Body of pancreas (tissue), 4 donors: ENCODE data around the gene MATN1. TPM values are rescaled to one million over a fixed set of nuclear protein-coding genes. Genes with fewer than 3 reads are reported as not detected.

Experiments used
- ATAC-seq: fragments of 150-250 bp; one replicate; pipeline ENCODE4 v1.9.1; 2016
- DNase-seq, 4 donors: peaks; one replicate each; pipeline ENCODE4 v3.0.0-alpha.2; 2019
- H3K27ac ChIP-seq, 4 donors: fragments of 200-600 bp; sonication (generic); 1 replicate in 3 of 4; 2 replicates in 1 of 4; pipeline versions ENCODE4 v1.5.1 to v1.6.1; 2016 to 2019; ENCODE audit warnings: mild to moderate bottlenecking in 1 of 4, mixed read lengths in 1 of 4, moderate library complexity in 1 of 4
- H3K27me3 ChIP-seq, 2 donors: fragments of 200-600 bp; sonication (generic); one replicate each; pipeline ENCODE4 v1.6.0; 2016; ENCODE audit warnings: mild to moderate bottlenecking in 1 of 2
- H3K36me3 ChIP-seq, 2 donors: fragments of 200-600 bp; sonication (generic); replicated peaks in 1 of 2; 2 replicates each; pipeline ENCODE4 v1.5.1; 2016; ENCODE audit warnings: low read depth in 2 of 2; ENCODE audit not compliant: insufficient read depth in 1 of 2
- H3K4me1 ChIP-seq: fragments of 200-600 bp; sonication (generic); one replicate; pipeline ENCODE4 v1.6.0; 2016
- H3K4me3 ChIP-seq, 2 donors: fragments of 200-600 bp; sonication (generic); 1 replicate in 1 of 2; 2 replicates in 1 of 2; pipeline ENCODE4 v1.5.1; 2016 to 2019
- H3K9me3 ChIP-seq, 3 donors: fragments of 200-600 bp; sonication (generic); 1 replicate in 2 of 3; 2 replicates in 1 of 3; pipeline ENCODE4 v1.5.1; 2016
- CTCF ChIP-seq, 7 experiments: fragments of 450-650 bp in 4 of 7; fragments of 200-600 bp in 3 of 7; sonication (generic) in 3 of 7; IDR thresholded peaks; one replicate each; pipeline ENCODE4 v1.5.1; 2016 to 2019; ENCODE audit warnings: antibody characterized with exemption in 7 of 7
- POLR2A ChIP-seq, 3 donors: fragments of 450-650 bp; IDR thresholded peaks; one replicate each; pipeline ENCODE4 v1.6.1; 2016; ENCODE audit warnings: antibody characterized with exemption in 3 of 3, mild to moderate bottlenecking in 2 of 3
- WGBS, 2 donors: methylation state at CpG; one replicate each; pipeline ENCODE4 v1.1.5; 2017; 5-methylcytosine and 5-hydroxymethylcytosine counted together
- intact Hi-C: fragments of 100-400 bp; cut with DNase I; formaldehyde crosslinking; loops from one replicate; pipeline ENCODE4 v1.15.1; 2023
- total RNA-seq, 2 donors: library from RNA; depleted of rRNA; stranded (reverse); fragments of >200 nt; gene quantifications; one replicate each; pipeline ENCODE4 v1.1.0, GENCODE V29; 2016

The MATN1 gene
- total RNA-seq, 2 donors from 2014 or later: 0.33 TPM; not detected in 1

GRCh38 chr1:30714536-30715090, 8.8 kb downstream of the MATN1 start:
- TF ChIP-seq POLR2A (IDR thresholded peaks at IDR 0.05) (no peak), CTCF (IDR thresholded peaks at IDR 0.05) (no peak)
- Histone ChIP-seq H3K27ac (no peak overlapping the region), H3K27me3 (no peaks in the 10 kb centered on the region), H3K4me3 (no peak overlapping the region), H3K9me3 (no peaks in the 10 kb centered on the region), H3K4me1 (peaks cover 10% of the 10 kb centered on the region), H3K36me3 (no peaks in the 10 kb centered on the region)
- no peak for DNase-seq
- WGBS, 2 donors: 93 to 95% methylated on average over 8 of the region's 8 CpGs
- intact Hi-C loops: no loop called here
- no peak for ATAC-seq

- Histone ChIP-seq H3K9me3 (no peaks in the 10 kb centered on the region), H3K4me1 (peaks cover 4% of the 10 kb centered on the region), H3K27ac (no peak overlapping the region), H3K27me3 (no peaks in the 10 kb centered on the region), H3K36me3 (no peaks in the 10 kb centered on the region), H3K4me3 (no peak overlapping the region)
- 55 to 57% methylated on average over 4 of the region's 4 CpGs for WGBS, 2 donors
- no peak for TF ChIP-seq CTCF (IDR thresholded peaks at IDR 0.05)
- TF ChIP-seq POLR2A (IDR thresholded peaks at IDR 0.05): no peak
- DNase-seq (no peak), ATAC-seq (no peak)
- intact Hi-C loops: no loop called here
Measured at GRCh38 chr1:30714025-30714424, 9.4 kb downstream of the MATN1 start.

GRCh38 chr1:30713311-30713710, 10.1 kb downstream of the MATN1 start:
- WGBS, 2 donors: 44 to 46% methylated on average over 12 of the region's 12 CpGs
- Histone ChIP-seq H3K27ac (no peak overlapping the region), H3K4me3 (no peak overlapping the region), H3K27me3 (no peaks in the 10 kb centered on the region), H3K36me3 (no peaks in the 10 kb centered on the region), H3K9me3 (no peaks in the 10 kb centered on the region), H3K4me1 (no peaks in the 10 kb centered on the region)
- TF ChIP-seq CTCF (IDR thresholded peaks at IDR 0.05): no peak
- TF ChIP-seq POLR2A (IDR thresholded peaks at IDR 0.05): no peak
- intact Hi-C loops: no loop called here
- ATAC-seq: no peak
- no peak for DNase-seq

- intact Hi-C loops: no loop called here
- 62 to 74% methylated on average over 6 of the region's 6 CpGs for WGBS, 2 donors
- TF ChIP-seq CTCF (IDR thresholded peaks at IDR 0.05) (no peak), POLR2A (IDR thresholded peaks at IDR 0.05) (no peak)
- ATAC-seq: no peak
- H3K4me1 ChIP-seq: peaks cover 4% of the 10 kb centered on the region
- no peaks in the 10 kb centered on the region for H3K36me3 ChIP-seq
- no peaks in the 10 kb centered on the region for H3K9me3 ChIP-seq
- no peak overlapping the region for H3K4me3 ChIP-seq
- no peak overlapping the region for H3K27ac ChIP-seq
- no peak for DNase-seq
- no peaks in the 10 kb centered on the region for H3K27me3 ChIP-seq
Measured at GRCh38 chr1:30712583-30712982, 10.8 kb downstream of the MATN1 start.

- no peak overlapping the region for H3K27ac ChIP-seq
- H3K9me3 ChIP-seq: no peaks in the 10 kb centered on the region
- intact Hi-C loops: no loop called here
- 66 to 71% methylated on average over 2 of the region's 2 CpGs for WGBS, 2 donors
- H3K27me3 ChIP-seq: no peaks in the 10 kb centered on the region
- peaks cover 8% of the 10 kb centered on the region for H3K4me1 ChIP-seq
- H3K4me3 ChIP-seq: no peak overlapping the region
- TF ChIP-seq CTCF (IDR thresholded peaks at IDR 0.05) (no peak), POLR2A (IDR thresholded peaks at IDR 0.05) (no peak)
- ATAC-seq (no peak), DNase-seq (no peak)
- H3K36me3 ChIP-seq: no peaks in the 10 kb centered on the region
Measured at GRCh38 chr1:30710407-30710806, 13.0 kb downstream of the MATN1 start.
